H1 (cell line): ENCODE results near the gene PASK. TPM values are rescaled to one million over a fixed set of nuclear protein-coding genes. Genes with fewer than 3 reads are reported as not detected.

Experiments used
- CTCF ChIA-PET: fragments of 300-600 bp; sonication (Branson Sonifier 250); formaldehyde crosslinking; loops from one replicate; lab custom pipeline; 2021; ENCODE audit not compliant: partially characterized antibody; lab: Charles Lee
- POLR2A ChIA-PET: fragments of 300-600 bp; sonication (Branson Sonifier 250); formaldehyde crosslinking; loops from one replicate; lab custom pipeline; 2021; ENCODE audit warnings: inconsistent platforms; ENCODE audit not compliant: partially characterized antibody; lab: Charles Lee
- DNase-seq, 2 experiments: peaks; one replicate each; pipeline versions ENCODE4 v3.0.0 to v3.0.0-alpha.2; 2010 to 2022; ENCODE audit warnings: low spot score in 2 of 2, low read depth in 1 of 2, mixed read lengths in 1 of 2
- FAIRE-seq: peaks from 2 replicates; lab custom pipeline; 2011; peaks lifted over from hg19 to GRCh38; lab: Jason Lieb, UNC
- H2AFZ ChIP-seq: 2 replicates; pipeline ENCODE4 v1.8.1; 2012; ENCODE audit warnings: low read length, inconsistent platforms
- H2AK5ac ChIP-seq: 2 replicates; pipeline ENCODE4 v1.6.1; 2013; ENCODE audit warnings: low read depth, low read length
- H2BK120ac ChIP-seq: replicated peaks from 2 replicates; pipeline ENCODE3; 2013; ENCODE audit warnings: low read depth, low read length, inconsistent platforms
- H2BK12ac ChIP-seq: 2 replicates; pipeline ENCODE4 v1.6.1; 2013; ENCODE audit warnings: low read depth, low read length
- H2BK15ac ChIP-seq: 2 replicates; pipeline ENCODE4 v1.6.1; 2013; ENCODE audit warnings: low read length
- H2BK20ac ChIP-seq: 2 replicates; pipeline ENCODE4 v1.6.1; 2013; ENCODE audit warnings: low read length
- H2BK5ac ChIP-seq: 2 replicates; pipeline ENCODE4 v1.6.1; 2013; ENCODE audit warnings: low read depth, low read length
- H3K14ac ChIP-seq: 2 replicates; pipeline ENCODE4 v1.6.1; 2013; ENCODE audit warnings: inconsistent platforms; ENCODE audit not compliant: insufficient read length
- H3K18ac ChIP-seq: 2 replicates; pipeline ENCODE4 v1.6.1; 2013; ENCODE audit warnings: low read length; ENCODE audit errors: extremely low read depth
- H3K23ac ChIP-seq: 2 replicates; pipeline ENCODE4 v1.6.1; 2013; ENCODE audit warnings: inconsistent platforms; ENCODE audit not compliant: insufficient read length
- H3K23me2 ChIP-seq: 2 replicates; pipeline ENCODE4 v1.6.1; 2013; ENCODE audit warnings: low read depth, low read length
- H3K27ac ChIP-seq: 2 replicates; pipeline ENCODE4 v1.6.1; 2011; ENCODE audit warnings: low read depth, low read length, inconsistent platforms
- H3K27me3 ChIP-seq, 4 experiments: replicated peaks in 1 of 4; 1 replicate in 1 of 4; 2 replicates in 3 of 4; pipeline versions ENCODE4 v1.6.1 to v1.8.1; 2011 to 2013; ENCODE audit warnings: low read length in 3 of 4, mild to moderate bottlenecking in 3 of 4, inconsistent platforms in 2 of 4, mixed read lengths in 2 of 4, moderate library complexity in 1 of 4; ENCODE audit not compliant: control insufficient read depth in 3 of 4, insufficient read depth in 3 of 4; ENCODE audit errors: extremely low read depth in 1 of 4
- H3K36me3 ChIP-seq, 4 experiments: 2 replicates each; pipeline versions ENCODE4 v1.6.1 to v1.8.1; 2011 to 2013; ENCODE audit warnings: mild to moderate bottlenecking in 4 of 4, low read length in 3 of 4, moderate library complexity in 2 of 4, control low read depth in 1 of 4, inconsistent platforms in 1 of 4; ENCODE audit not compliant: insufficient read depth in 4 of 4, control insufficient read depth in 2 of 4
- H3K4ac ChIP-seq: replicated peaks from 2 replicates; pipeline ENCODE3; 2013; ENCODE audit warnings: low read length, low read depth, mixed read lengths, inconsistent platforms; ENCODE audit not compliant: insufficient read length
- H3K4me1 ChIP-seq, 4 experiments: replicated peaks in 1 of 4; 1 replicate in 1 of 4; 2 replicates in 3 of 4; pipeline versions ENCODE4 v1.6.1 to v1.8.1; 2011 to 2013; ENCODE audit warnings: low read length in 3 of 4, inconsistent platforms in 2 of 4, mixed read lengths in 1 of 4; ENCODE audit not compliant: insufficient read depth in 4 of 4, control insufficient read depth in 3 of 4
- H3K4me2 ChIP-seq, 2 experiments: 2 replicates each; pipeline versions ENCODE4 v1.6.1 to v1.8.1; 2011 to 2013; ENCODE audit warnings: low read depth in 2 of 2, low read length in 2 of 2, control low read depth in 1 of 2, inconsistent platforms in 1 of 2, mild to moderate bottlenecking in 1 of 2; ENCODE audit not compliant: insufficient read depth in 1 of 2
- H3K4me3 ChIP-seq, 4 experiments: fragments of 200-600, 300-600 bp in 1 of 4; sonication (generic), shearing (Covaris generic), sonication (Bioruptor Twin) in 1 of 4; 2 replicates each; pipeline versions ENCODE4 v1.5.1 to v1.8.1; 2011 to 2016; ENCODE audit warnings: low read length in 4 of 4, low read depth in 3 of 4, control low read depth in 2 of 4, inconsistent platforms in 2 of 4, mild to moderate bottlenecking in 2 of 4, mixed read lengths in 1 of 4, moderate library complexity in 1 of 4; ENCODE audit not compliant: insufficient read depth in 2 of 4; ENCODE audit errors: extremely low read depth in 1 of 4
- H3K56ac ChIP-seq: replicated peaks from 2 replicates; pipeline ENCODE3; 2013; ENCODE audit warnings: low read depth, mild to moderate bottlenecking, mixed read lengths, low read length, inconsistent platforms; ENCODE audit not compliant: insufficient read length
- H3K79me1 ChIP-seq: 2 replicates; pipeline ENCODE4 v1.6.1; 2013; ENCODE audit warnings: low read depth, low read length, control low read depth
- H3K79me2 ChIP-seq, 2 experiments: 2 replicates each; pipeline versions ENCODE4 v1.6.1 to v1.8.1; 2012 to 2013; ENCODE audit warnings: low read length in 2 of 2, mild to moderate bottlenecking in 2 of 2, inconsistent platforms in 1 of 2; ENCODE audit not compliant: insufficient read depth in 2 of 2, control insufficient read depth in 1 of 2
- H3K9ac ChIP-seq, 4 experiments: replicated peaks in 1 of 4; 1 replicate in 1 of 4; 2 replicates in 3 of 4; pipeline versions ENCODE4 v1.6.1 to v1.8.1; 2011 to 2013; ENCODE audit warnings: low read depth in 3 of 4, low read length in 3 of 4, control low read depth in 2 of 4, mild to moderate bottlenecking in 2 of 4, moderate library complexity in 2 of 4, inconsistent platforms in 1 of 4; ENCODE audit errors: extremely low read depth in 1 of 4
- H3K9me3 ChIP-seq, 2 experiments: 2 replicates each; pipeline versions ENCODE4 v1.6.1 to v1.8.1; 2012 to 2013; ENCODE audit warnings: mild to moderate bottlenecking in 2 of 2, moderate library complexity in 2 of 2, control low read depth in 1 of 2, inconsistent platforms in 1 of 2, low read depth in 1 of 2, low read length in 1 of 2, mixed read lengths in 1 of 2; ENCODE audit not compliant: insufficient read depth in 2 of 2
- H4K20me1 ChIP-seq, 2 experiments: replicated peaks in 1 of 2; 2 replicates each; pipeline versions ENCODE3 to v1.8.1; 2011 to 2013; ENCODE audit warnings: inconsistent platforms in 2 of 2, low read length in 2 of 2, mild to moderate bottlenecking in 1 of 2; ENCODE audit not compliant: insufficient read depth in 2 of 2, control insufficient read depth in 1 of 2
- H4K5ac ChIP-seq: 2 replicates; pipeline ENCODE4 v1.6.1; 2013; ENCODE audit warnings: low read length, low read depth, mixed read lengths, inconsistent platforms; ENCODE audit not compliant: insufficient read length
- H4K8ac ChIP-seq: 2 replicates; pipeline ENCODE4 v1.8.0; 2013; ENCODE audit warnings: mild to moderate bottlenecking, moderate library complexity, low read length, inconsistent platforms; ENCODE audit not compliant: insufficient read depth; ENCODE audit errors: extremely low read depth
- H4K91ac ChIP-seq: replicated peaks from 2 replicates; pipeline ENCODE3; 2013; ENCODE audit warnings: low read length, mixed read lengths, inconsistent platforms; ENCODE audit not compliant: insufficient read length
- ATF2 ChIP-seq: IDR thresholded peaks from 2 replicates; pipeline ENCODE4 v1.6.1; 2012; ENCODE audit warnings: low read length, inconsistent platforms
- CBX8 ChIP-seq: fragments of 300-800, 300-1000 bp; sonication (generic); IDR thresholded peaks from 2 replicates; pipeline ENCODE4 v1.7.1; 2016; ENCODE audit warnings: low read depth, low read length, borderline replicate concordance
- CEBPB ChIP-seq: IDR thresholded peaks from 2 replicates; pipeline ENCODE4 v1.6.1; 2012; ENCODE audit warnings: low read depth, low read length
- CHD1 ChIP-seq: IDR thresholded peaks from 2 replicates; pipeline ENCODE4 v1.6.1; 2012; ENCODE audit warnings: low read depth, low read length, improper control_type of control experiment
- EGR1 ChIP-seq: IDR thresholded peaks from 2 replicates; pipeline ENCODE4 v1.6.1; 2011; ENCODE audit warnings: low read depth, low read length, borderline replicate concordance
- HDAC2 ChIP-seq, 2 experiments: fragments of 300-600 bp in 1 of 2; sonication (generic) in 1 of 2; IDR thresholded peaks; 2 replicates each; pipeline ENCODE4 v1.6.1; 2011 to 2012; ENCODE audit warnings: low read depth in 2 of 2, low read length in 2 of 2, mild to moderate bottlenecking in 2 of 2, moderate library complexity in 2 of 2, borderline replicate concordance in 1 of 2, inconsistent platforms in 1 of 2
- SP1 ChIP-seq: IDR thresholded peaks from 2 replicates; pipeline ENCODE4 v1.6.1; 2011; ENCODE audit warnings: low read depth, low read length
- TAF1 ChIP-seq: IDR thresholded peaks from 2 replicates; pipeline ENCODE4 v1.6.1; 2011; ENCODE audit warnings: mild to moderate bottlenecking, low read depth, low read length
- WGBS, 2 experiments: shearing (Covaris generic) in 1 of 2; methylation state at CpG; one replicate each; pipeline versions ENCODE4 v1.1.6 to v1.1.7; 2013 to 2015; ENCODE audit warnings: low lambda C conversion rate in 2 of 2, mixed read lengths in 2 of 2, inconsistent platforms in 1 of 2, low coverage in 1 of 2, missing lambda C conversion rate in 1 of 2; ENCODE audit not compliant: insufficient replicate concordance in 2 of 2, insufficient coverage in 1 of 2, insufficient read length in 1 of 2; ENCODE audit errors: extremely low coverage in 1 of 2, missing lambda C conversion rate in 1 of 2; 5-methylcytosine and 5-hydroxymethylcytosine counted together
- polyA plus RNA-seq, 7 experiments: library from polyadenylated mRNA; depleted of rRNA in 3 of 7; stranded (reverse) in 5 of 7; unstranded in 2 of 7; fragments of >200 nt in 5 of 7; fragments of 200-250 nt in 2 of 7; gene quantifications; 1 replicate in 5 of 7; 2 replicates in 1 of 7; 4 replicates in 1 of 7; pipeline versions ENCODE4 v1.2.1 to v1.2.3, GENCODE V29; 2011 to 2013; ENCODE audit warnings: missing spikeins in 2 of 7, mixed read lengths in 2 of 7
- total RNA-seq: library from RNA; stranded (reverse); fragmentation: NEBNext Ultra II Directional; extraction: Animal tissue kit (Norgen Biotek cat#: 25700); gene quantifications from 2 replicates; pipeline ENCODE4 v1.2.1, GENCODE V29; 2021

The PASK gene
- total and polyA plus RNA-seq, 2 of the 8 experiments (the other 6 are each of a cell fraction or from before 2014, with no cell fraction given): 20.5 to 66.1 TPM

- H3K79me1 ChIP-seq: no peaks in the 10 kb centered on the region
- no peak overlapping the region for H2BK5ac ChIP-seq
- H4K20me1 ChIP-seq: peaks cover 0 to 3% of the 10 kb centered on the region in 2 experiments
- H3K79me2 ChIP-seq: no peaks in the 10 kb centered on the region
- H4K91ac ChIP-seq: no peak overlapping the region
- no peak overlapping the region for H3K23ac ChIP-seq
- H2BK12ac ChIP-seq: no peak overlapping the region
- peaks cover 0 to 3% (median 0%) of the 10 kb centered on the region in 4 experiments; a peak in 1 of 7 replicates for H3K4me1 ChIP-seq
- no peak overlapping the region for H2AK5ac ChIP-seq
- no peaks in the 10 kb centered on the region for H3K27me3 ChIP-seq
- no peak overlapping the region for H3K4ac ChIP-seq
- H2AFZ ChIP-seq: no peak overlapping the region
- no peak for DNase-seq
- no peak overlapping the region for H2BK20ac ChIP-seq
- 79% methylated on average over 5 of the region's 5 CpGs; no CpG with 5 or more reads in 1 of the 2 experiments for WGBS, 2 experiments
- no peak overlapping the region for H4K8ac ChIP-seq
- H2BK15ac ChIP-seq: no peak overlapping the region
- no peak for FAIRE-seq
- no peaks in the 10 kb centered on the region for H3K23me2 ChIP-seq
- no peak overlapping the region for H2BK120ac ChIP-seq
- ChIA-PET POLR2A (no interaction called here), CTCF (no interaction called here)
- H3K4me3 ChIP-seq: no peak overlapping the region
- no peak overlapping the region for H4K5ac ChIP-seq
- TF ChIP-seq SP1 (no peak), CBX8 (no peak), ATF2 (no peak), TAF1 (no peak), CEBPB (no peak), CHD1 (no peak), EGR1 (no peak), HDAC2 (IDR thresholded peaks at IDR 0.05; ENCODE audit: borderline replicate concordance in 1 of 2, low read depth in 2 of 2, low read length in 2 of 2) (no peak)
- no peaks in the 10 kb centered on the region for H3K9me3 ChIP-seq
- no peak overlapping the region for H3K9ac ChIP-seq
- no peak overlapping the region for H3K18ac ChIP-seq
- H3K36me3 ChIP-seq: peaks cover 0 to 22% (median 6%) of the 10 kb centered on the region in 4 experiments; a peak in 6 of 8 replicates
- H3K4me2 ChIP-seq: no peak overlapping the region
- H3K56ac ChIP-seq: no peak overlapping the region
- H3K27ac ChIP-seq: no peak overlapping the region
- H3K14ac ChIP-seq: no peak overlapping the region
Measured at GRCh38 chr2:241159116-241159515, 9.8 kb upstream of the PASK start.
